ENCODE measurements around the gene NDST3.

NDST3 gene

DNA sequence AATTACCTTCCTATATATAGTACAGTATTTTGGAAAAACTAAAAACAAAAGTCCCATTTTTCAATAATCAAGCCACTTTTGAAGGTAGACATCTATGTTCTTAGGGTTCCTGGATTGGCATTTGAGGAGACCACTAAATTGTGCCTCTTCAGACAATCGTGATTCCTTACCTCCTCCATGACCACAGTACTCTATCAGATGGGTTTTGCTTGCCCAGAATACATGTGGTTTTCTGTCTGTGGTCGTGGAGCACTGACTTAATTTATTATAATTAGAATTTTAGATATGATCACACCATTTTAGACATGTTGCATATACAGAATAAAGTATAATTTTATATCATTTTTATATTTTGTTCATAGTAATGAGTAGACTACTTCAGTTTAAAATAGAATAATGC lies 67.9 kb downstream of the NDST3 start:
- no peak for TF ChIP-seq CTCF (IDR thresholded peaks at IDR 0.05; ENCODE audit: extremely low read depth, missing control alignments)
- no peak for DNase-seq (ENCODE audit: low spot score)

- no peak for TF ChIP-seq CTCF (IDR thresholded peaks at IDR 0.05; ENCODE audit: extremely low read depth, missing control alignments)
- no peak for DNase-seq (ENCODE audit: low spot score)
Measured at GRCh38 chr4:118112117-118113046, 78.1 kb downstream of the NDST3 start.

GRCh38 chr4:118113220-118113619 lies 78.9 kb downstream of the NDST3 start:
- no peak for TF ChIP-seq CTCF (IDR thresholded peaks at IDR 0.05; ENCODE audit: extremely low read depth, missing control alignments)

GRCh38 chr4:118114720-118115119 lies 80.4 kb downstream of the NDST3 start:
- no peak for TF ChIP-seq CTCF (IDR thresholded peaks at IDR 0.05; ENCODE audit: extremely low read depth, missing control alignments)
- no peak for DNase-seq (ENCODE audit: low spot score)

More at GRCh38 chr4:118113220-118113619, 78.9 kb downstream of the NDST3 start:
- no peak for DNase-seq (ENCODE audit: low spot score)

DNA sequence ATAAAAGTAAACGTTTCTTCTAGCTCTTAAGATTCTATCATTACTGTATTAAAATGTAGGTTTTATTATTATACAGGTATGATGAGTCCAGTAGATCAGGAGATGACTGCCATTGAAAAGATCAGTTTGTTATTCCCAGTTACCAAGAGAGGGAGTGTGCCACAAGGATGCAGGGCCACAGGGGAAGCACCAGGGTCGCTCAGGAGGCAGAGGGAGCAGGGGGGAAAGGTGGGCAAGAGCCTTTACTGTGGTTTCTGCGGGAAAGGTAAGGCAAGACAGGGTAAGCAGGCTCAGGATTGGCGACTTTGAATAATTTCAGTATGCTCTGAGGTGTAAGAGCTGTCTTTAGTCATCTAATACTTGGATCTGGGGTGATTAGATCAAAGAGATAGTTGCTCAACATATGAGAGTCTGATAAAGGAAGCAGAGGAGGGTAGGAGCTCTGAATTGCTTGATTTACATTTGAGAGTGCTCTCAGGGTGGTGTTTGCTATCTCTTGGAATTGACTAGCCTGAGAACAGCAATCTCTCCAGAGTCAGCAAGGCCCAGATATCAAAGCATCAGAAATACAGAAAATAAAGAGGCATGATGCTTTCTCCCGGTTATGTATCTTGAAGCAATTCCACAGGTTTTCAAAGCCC lies 86.0 kb downstream of the NDST3 start:
- DNase-seq (ENCODE audit: low spot score) = no peak
- TF ChIP-seq CTCF (IDR thresholded peaks at IDR 0.05; ENCODE audit: extremely low read depth, missing control alignments) = no peak

- DNase-seq (ENCODE audit: low spot score) = no peak
- TF ChIP-seq CTCF (IDR thresholded peaks at IDR 0.05; ENCODE audit: extremely low read depth, missing control alignments) = no peak
Measured at GRCh38 chr4:118124997-118125396, 90.7 kb downstream of the NDST3 start.

- no peak for TF ChIP-seq CTCF (IDR thresholded peaks at IDR 0.05; ENCODE audit: extremely low read depth, missing control alignments)
- DNase-seq (ENCODE audit: low spot score) = no peak
Measured at GRCh38 chr4:118139241-118139640, 105.0 kb downstream of the NDST3 start.
